Muscle of arm (tissue), 12 donors: ENCODE measurements around the gene GALNT16. TPM values are rescaled to one million over a fixed set of nuclear protein-coding genes. Genes with fewer than 3 reads are reported as not detected.
"Not testable (repeated sequence)": the region's sequence is repeated elsewhere in the genome, so short reads cannot be mapped to it uniquely, and the experiment has no call there.

ENCODE experiments used
- DNase-seq: peaks from one replicate; pipeline ENCODE4 v3.0.0-alpha.2; 2013
- polyA plus RNA-seq, 12 donors: library from polyadenylated mRNA; unstranded; fragments of 120-200 nt; gene quantifications; one replicate each; pipeline ENCODE4 v1.2.1, GENCODE V29; 2013; ENCODE audit not compliant: insufficient read length in 12 of 12

GALNT16 gene
- polyA plus RNA-seq, 12 donors, result 21.3 to 64.5 (median 28.7) TPM; not detected in 1

- DNase-seq, result no peak
These were observed 10.4 kb upstream of the GALNT16 start for GRCh38 chr14:69249603-69250002.

- no peak for DNase-seq
These were observed 7.1 kb upstream of the GALNT16 start for GRCh38 chr14:69252851-69253250.

GRCh38 chr14:69259168-69259526, 811 bp upstream of the GALNT16 start:
- no peak for DNase-seq

- peak; percentile 35 for DNase-seq
These were observed 367 bp downstream of the GALNT16 start for GRCh38 chr14:69260190-69260860.

- peak; percentile 31 for DNase-seq
These were observed 1.1 kb downstream of the GALNT16 start for GRCh38 chr14:69260861-69261564.

- DNase-seq, result no peak
These were observed 1.9 kb downstream of the GALNT16 start for GRCh38 chr14:69261761-69262331.

GRCh38 chr14:69262516-69262915, 2.6 kb downstream of the GALNT16 start:
- no peak for DNase-seq

- DNase-seq, result peak; percentile 43
These were observed 3.4 kb downstream of the GALNT16 start for GRCh38 chr14:69263364-69263763.

- no peak for DNase-seq
These were observed 3.8 kb downstream of the GALNT16 start for GRCh38 chr14:69263771-69264170.

GRCh38 chr14:69266572-69267345, 6.8 kb downstream of the GALNT16 start:
- no peak for DNase-seq

GRCh38 chr14:69267492-69267891, 7.5 kb downstream of the GALNT16 start:
- DNase-seq, result no peak

GRCh38 chr14:69268223-69268622, 8.3 kb downstream of the GALNT16 start:
- DNase-seq, result no peak

GRCh38 chr14:69268763-69269162, 8.8 kb downstream of the GALNT16 start:
- no peak for DNase-seq

GRCh38 chr14:69269381-69269780, 9.4 kb downstream of the GALNT16 start:
- no peak for DNase-seq

- DNase-seq, result no peak
These were observed 10.1 kb downstream of the GALNT16 start for GRCh38 chr14:69270097-69270496.

- no peak for DNase-seq
These were observed 11.1 kb downstream of the GALNT16 start for GRCh38 chr14:69270795-69271708.

- no peak for DNase-seq
These were observed 14.4 kb downstream of the GALNT16 start for GRCh38 chr14:69274321-69274720.

- no peak for DNase-seq
These were observed 15.4 kb downstream of the GALNT16 start for GRCh38 chr14:69275331-69275730.

GRCh38 chr14:69277356-69277755, 17.4 kb downstream of the GALNT16 start:
- DNase-seq, result not testable (repeated sequence)

- DNase-seq, result no peak
These were observed 20.9 kb downstream of the GALNT16 start for GRCh38 chr14:69280746-69281291.
